ENCODE results near the gene CTRL.

Gene CTRL

DNA sequence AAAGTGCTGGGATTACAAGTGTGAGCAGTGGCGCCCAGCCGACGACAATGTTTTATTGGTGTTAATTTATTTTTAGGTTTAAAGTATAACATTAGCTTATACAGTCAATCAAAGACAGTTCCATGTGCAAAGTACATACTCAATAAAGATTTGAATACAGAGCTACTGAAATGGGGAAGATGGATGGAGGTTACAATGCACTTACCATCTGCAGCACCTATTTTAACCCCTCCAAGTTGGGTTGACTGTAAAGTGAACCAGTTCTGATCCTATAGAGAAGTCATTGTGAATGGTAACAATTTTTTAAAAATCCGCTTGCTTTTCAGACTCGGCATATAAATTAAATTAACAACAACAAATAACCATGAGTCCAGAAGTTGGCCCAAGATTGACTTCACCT is 39.3 kb downstream of the CTRL start:
- Histone ChIP-seq H3K4me1 (ENCODE audit: control insufficient read depth, insufficient read depth, low read length) (peaks cover 4% of the 10 kb centered on the region), H3K4me3 (ENCODE audit: low read depth, low read length) (peak overlapping the region; percentile 19; the same call in 1 of the 2 replicates), H3K27ac (ENCODE audit: extremely low read depth, low read depth, low read length) (peak overlapping the region; percentile 28; the same call in 1 of the 2 replicates), H3K36me3 (ENCODE audit: control insufficient read depth in 2 of 2, insufficient read depth in 1 of 2, low read length in 2 of 2) (peaks cover 0 to 3% of the 10 kb centered on the region in 2 experiments; a peak in 2 of 3 replicates), H3K9me3 (ENCODE audit: control insufficient read depth, insufficient read depth, low read depth, low read length) (no peaks in the 10 kb centered on the region)
- ChIA-PET POLR2A (interaction anchor here (0.7 to 1.0 kb wide), 3 partner anchors 33 to 43 kb away, joined by 3 to 5 read pairs (median 3); no protein-coding TSS in a partner anchor), CTCF (interaction anchor here (1.3 to 3.2 kb wide), 3 partner anchors 9 to 76 kb away, joined by 3 to 22 read pairs (median 10); no protein-coding TSS in a partner anchor)
- TF ChIP-seq, protein P1, sequence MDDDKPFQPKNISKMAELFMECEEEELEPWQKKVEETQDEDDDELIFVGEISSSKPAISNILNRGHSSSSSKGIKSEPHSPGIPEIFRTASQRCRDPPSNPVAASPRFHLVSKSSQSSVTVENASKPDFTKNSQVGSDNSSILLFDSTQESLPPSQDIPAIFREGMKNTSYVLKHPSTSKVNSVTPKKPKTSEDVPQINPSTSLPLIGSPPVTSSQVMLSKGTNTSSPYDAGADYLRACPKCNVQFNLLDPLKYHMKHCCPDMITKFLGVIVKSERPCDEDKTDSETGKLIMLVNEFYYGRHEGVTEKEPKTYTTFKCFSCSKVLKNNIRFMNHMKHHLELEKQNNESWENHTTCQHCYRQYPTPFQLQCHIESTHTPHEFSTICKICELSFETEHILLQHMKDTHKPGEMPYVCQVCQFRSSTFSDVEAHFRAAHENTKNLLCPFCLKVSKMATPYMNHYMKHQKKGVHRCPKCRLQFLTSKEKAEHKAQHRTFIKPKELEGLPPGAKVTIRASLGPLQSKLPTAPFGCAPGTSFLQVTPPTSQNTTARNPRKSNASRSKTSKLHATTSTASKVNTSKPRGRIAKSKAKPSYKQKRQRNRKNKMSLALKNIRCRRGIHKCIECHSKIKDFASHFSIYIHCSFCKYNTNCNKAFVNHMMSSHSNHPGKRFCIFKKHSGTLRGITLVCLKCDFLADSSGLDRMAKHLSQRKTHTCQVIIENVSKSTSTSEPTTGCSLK (tag by site-specific recombination; IDR thresholded peaks at IDR 0.05) = no peak
- TF ChIP-seq ZNF664 (tag by site-specific recombination; IDR thresholded peaks at IDR 0.05) = peak; percentile 20; the same call in 1 of the 2 replicates

- H3K4me3 ChIP-seq (ENCODE audit: low read depth, low read length) = no peak overlapping the region
- ChIA-PET POLR2A (interaction anchor here (1.2 kb wide), 1 partner anchor 55 kb away, joined by 4 read pairs; no protein-coding TSS in a partner anchor), CTCF (interaction anchor here (0.8 to 1.2 kb wide), 2 partner anchors 48 to 367 kb away, joined by 3 to 4 read pairs; partner anchors contain the start of gene PSMB10)
- no peak overlapping the region for H3K27ac ChIP-seq (ENCODE audit: extremely low read depth, low read depth, low read length)
- peaks cover 3% of the 10 kb centered on the region; the same call in 1 of the 2 replicates for H3K4me1 ChIP-seq (ENCODE audit: control insufficient read depth, insufficient read depth, low read length)
- H3K36me3 ChIP-seq (ENCODE audit: control insufficient read depth in 2 of 2, insufficient read depth in 1 of 2, low read length in 2 of 2) = peaks cover 0 to 23% of the 10 kb centered on the region in 2 experiments; a peak in 1 of 3 replicates
- TF ChIP-seq, protein P2, sequence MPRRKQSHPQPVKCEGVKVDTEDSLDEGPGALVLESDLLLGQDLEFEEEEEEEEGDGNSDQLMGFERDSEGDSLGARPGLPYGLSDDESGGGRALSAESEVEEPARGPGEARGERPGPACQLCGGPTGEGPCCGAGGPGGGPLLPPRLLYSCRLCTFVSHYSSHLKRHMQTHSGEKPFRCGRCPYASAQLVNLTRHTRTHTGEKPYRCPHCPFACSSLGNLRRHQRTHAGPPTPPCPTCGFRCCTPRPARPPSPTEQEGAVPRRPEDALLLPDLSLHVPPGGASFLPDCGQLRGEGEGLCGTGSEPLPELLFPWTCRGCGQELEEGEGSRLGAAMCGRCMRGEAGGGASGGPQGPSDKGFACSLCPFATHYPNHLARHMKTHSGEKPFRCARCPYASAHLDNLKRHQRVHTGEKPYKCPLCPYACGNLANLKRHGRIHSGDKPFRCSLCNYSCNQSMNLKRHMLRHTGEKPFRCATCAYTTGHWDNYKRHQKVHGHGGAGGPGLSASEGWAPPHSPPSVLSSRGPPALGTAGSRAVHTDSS (tag by site-specific recombination; IDR thresholded peaks at IDR 0.05) = no peak
- no peak for TF ChIP-seq ZBTB49 (tag by site-specific recombination; IDR thresholded peaks at IDR 0.05; ENCODE audit: low read depth)
- TF ChIP-seq, protein P3, sequence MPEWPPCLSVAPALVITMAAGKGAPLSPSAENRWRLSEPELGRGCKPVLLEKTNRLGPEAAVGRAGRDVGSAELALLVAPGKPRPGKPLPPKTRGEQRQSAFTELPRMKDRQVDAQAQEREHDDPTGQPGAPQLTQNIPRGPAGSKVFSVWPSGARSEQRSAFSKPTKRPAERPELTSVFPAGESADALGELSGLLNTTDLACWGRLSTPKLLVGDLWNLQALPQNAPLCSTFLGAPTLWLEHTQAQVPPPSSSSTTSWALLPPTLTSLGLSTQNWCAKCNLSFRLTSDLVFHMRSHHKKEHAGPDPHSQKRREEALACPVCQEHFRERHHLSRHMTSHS (tag by site-specific recombination; IDR thresholded peaks at IDR 0.05) = no peak
- no peak for TF ChIP-seq ZNF776 (tag by site-specific recombination; IDR thresholded peaks at IDR 0.05; ENCODE audit: borderline replicate concordance)
- no peak for TF ChIP-seq ZNF133 (tag by site-specific recombination; IDR thresholded peaks at IDR 0.05)
- no peak for TF ChIP-seq AEBP2 (tag by site-specific recombination; IDR thresholded peaks at IDR 0.05; ENCODE audit: borderline replicate concordance)
- TF ChIP-seq, protein P4, sequence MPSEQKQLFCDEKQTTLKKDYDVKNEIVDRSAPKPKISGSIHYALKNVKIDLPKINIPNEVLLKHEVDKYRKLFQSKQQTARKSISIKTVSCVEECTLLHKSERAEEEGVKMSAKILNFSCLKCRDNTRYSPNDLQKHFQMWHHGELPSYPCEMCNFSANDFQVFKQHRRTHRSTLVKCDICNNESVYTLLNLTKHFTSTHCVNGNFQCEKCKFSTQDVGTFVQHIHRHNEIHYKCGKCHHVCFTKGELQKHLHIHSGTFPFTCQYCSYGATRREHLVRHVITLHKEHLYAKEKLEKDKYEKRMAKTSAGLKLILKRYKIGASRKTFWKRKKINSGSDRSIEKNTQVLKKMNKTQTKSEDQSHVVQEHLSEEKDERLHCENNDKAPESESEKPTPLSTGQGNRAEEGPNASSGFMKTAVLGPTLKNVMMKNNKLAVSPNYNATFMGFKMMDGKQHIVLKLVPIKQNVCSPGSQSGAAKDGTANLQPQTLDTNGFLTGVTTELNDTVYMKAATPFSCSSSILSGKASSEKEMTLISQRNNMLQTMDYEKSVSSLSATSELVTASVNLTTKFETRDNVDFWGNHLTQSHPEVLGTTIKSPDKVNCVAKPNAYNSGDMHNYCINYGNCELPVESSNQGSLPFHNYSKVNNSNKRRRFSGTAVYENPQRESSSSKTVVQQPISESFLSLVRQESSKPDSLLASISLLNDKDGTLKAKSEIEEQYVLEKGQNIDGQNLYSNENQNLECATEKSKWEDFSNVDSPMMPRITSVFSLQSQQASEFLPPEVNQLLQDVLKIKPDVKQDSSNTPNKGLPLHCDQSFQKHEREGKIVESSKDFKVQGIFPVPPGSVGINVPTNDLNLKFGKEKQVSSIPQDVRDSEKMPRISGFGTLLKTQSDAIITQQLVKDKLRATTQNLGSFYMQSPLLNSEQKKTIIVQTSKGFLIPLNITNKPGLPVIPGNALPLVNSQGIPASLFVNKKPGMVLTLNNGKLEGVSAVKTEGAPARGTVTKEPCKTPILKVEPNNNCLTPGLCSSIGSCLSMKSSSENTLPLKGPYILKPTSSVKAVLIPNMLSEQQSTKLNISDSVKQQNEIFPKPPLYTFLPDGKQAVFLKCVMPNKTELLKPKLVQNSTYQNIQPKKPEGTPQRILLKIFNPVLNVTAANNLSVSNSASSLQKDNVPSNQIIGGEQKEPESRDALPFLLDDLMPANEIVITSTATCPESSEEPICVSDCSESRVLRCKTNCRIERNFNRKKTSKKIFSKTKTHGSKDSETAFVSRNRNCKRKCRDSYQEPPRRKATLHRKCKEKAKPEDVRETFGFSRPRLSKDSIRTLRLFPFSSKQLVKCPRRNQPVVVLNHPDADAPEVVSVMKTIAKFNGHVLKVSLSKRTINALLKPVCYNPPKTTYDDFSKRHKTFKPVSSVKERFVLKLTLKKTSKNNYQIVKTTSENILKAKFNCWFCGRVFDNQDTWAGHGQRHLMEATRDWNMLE (tag by site-specific recombination; conservative IDR thresholded peaks at IDR 0.05; ENCODE audit: low read depth) = no peak
- no peak for TF ChIP-seq ZXDB (tag by site-specific recombination; IDR thresholded peaks at IDR 0.05)
- TF ChIP-seq ZNF24 (tag by site-specific recombination; IDR thresholded peaks at IDR 0.05) = no peak
- TF ChIP-seq ZNF157 (tag by site-specific recombination; IDR thresholded peaks at IDR 0.05) = no peak
- H3K9me3 ChIP-seq (ENCODE audit: control insufficient read depth, insufficient read depth, low read depth, low read length) = no peaks in the 10 kb centered on the region
Measured at GRCh38 chr16:67888331-67888730, 43.3 kb downstream of the CTRL start.

Measured in HEK293 (cell line).